Transverse colon (tissue), 4 donors: Measurements from ENCODE around the gene CDKN2C. TPM values are rescaled to one million over a fixed set of nuclear protein-coding genes. Genes with fewer than 3 reads are reported as not detected.

Experiments
- DNase-seq: peaks from one replicate; pipeline ENCODE4 v3.0.0-alpha.2; 2019
- H3K27ac ChIP-seq, 4 donors: fragments of 200-600 bp; sonication (generic); 2 replicates each; pipeline ENCODE4 v1.5.1; 2016 to 2018; ENCODE audit warnings: inconsistent platforms in 4 of 4
- H3K27me3 ChIP-seq: fragments of 200-600 bp; sonication (generic); 2 replicates; pipeline ENCODE4 v1.5.1; 2017; ENCODE audit warnings: inconsistent platforms
- H3K36me3 ChIP-seq, 4 donors: fragments of 200-600 bp; sonication (generic); 2 replicates each; pipeline ENCODE4 v1.5.1; 2017 to 2019; ENCODE audit warnings: inconsistent platforms in 4 of 4
- H3K4me1 ChIP-seq, 4 donors: fragments of 200-600 bp; sonication (generic); 2 replicates each; pipeline ENCODE4 v1.5.1; 2017 to 2020; ENCODE audit warnings: inconsistent platforms in 4 of 4
- H3K4me3 ChIP-seq, 4 donors: fragments of 200-600 bp; sonication (generic); 1 replicate in 1 of 4; 2 replicates in 3 of 4; pipeline versions ENCODE4 v1.5.1 to v1.6.1; 2017 to 2019; ENCODE audit warnings: inconsistent platforms in 4 of 4
- H3K9me3 ChIP-seq, 2 donors: fragments of 200-600 bp; sonication (generic); 2 replicates each; pipeline ENCODE4 v1.5.1; 2017 to 2019; ENCODE audit warnings: inconsistent platforms in 2 of 2
- CTCF ChIP-seq, 5 experiments: fragments of 200-600 bp in 3 of 5; fragments of 450-650 bp in 2 of 5; sonication (generic) in 3 of 5; IDR thresholded peaks; 1 replicate in 2 of 5; 2 replicates in 3 of 5; pipeline ENCODE4 v1.5.1; 2016 to 2017; ENCODE audit warnings: antibody characterized with exemption in 5 of 5, inconsistent platforms in 3 of 5, mild to moderate bottlenecking in 2 of 5, moderate library complexity in 1 of 5
- EP300 ChIP-seq: sonication (generic); formaldehyde crosslinking; IDR thresholded peaks from one replicate; pipeline ENCODE4 v1.6.1; 2017; ENCODE audit warnings: antibody characterized with exemption, low read depth
- POLR2A ChIP-seq: fragments of 450-650 bp; IDR thresholded peaks from one replicate; pipeline ENCODE4 v1.6.1; 2016; ENCODE audit warnings: antibody characterized with exemption, mild to moderate bottlenecking, moderate library complexity
- POLR2AphosphoS5 ChIP-seq, 3 donors: sonication (generic); formaldehyde crosslinking; IDR thresholded peaks; one replicate each; pipeline ENCODE4 v1.6.1; 2016; ENCODE audit warnings: antibody characterized with exemption in 3 of 3
- WGBS, 2 donors: methylation state at CpG; one replicate each; pipeline ENCODE4 v1.1.5; 2018; ENCODE audit warnings: low coverage in 1 of 2; 5-methylcytosine and 5-hydroxymethylcytosine counted together
- in situ Hi-C, 4 donors: fragments of 200-750 bp; cut with MboI; loops; one replicate each; pipeline versions ENCODE4 v1.15.0 to v1.15.1; 2017; ENCODE audit warnings: low sequenced_read_pairs in 3 of 4, low pct_ligation_motif_present in 1 of 4, low pct_unique_long_range_greater_than_20kb in 1 of 4
- intact Hi-C: fragments of 100-400 bp; cut with DNase I; formaldehyde crosslinking; loops from one replicate; pipeline ENCODE4 v1.15.1; 2023; ENCODE audit warnings: low total_unique reads
- total RNA-seq, 4 donors: library from RNA; depleted of rRNA; stranded (reverse); fragments of >200 nt; gene quantifications; one replicate each; pipeline ENCODE4 v1.1.0, GENCODE V29; 2016

Gene CDKN2C
- total RNA-seq, 4 donors from 2014 or later = 6.7 to 10.3 (median 7.4) TPM; not detected in 1

DNA sequence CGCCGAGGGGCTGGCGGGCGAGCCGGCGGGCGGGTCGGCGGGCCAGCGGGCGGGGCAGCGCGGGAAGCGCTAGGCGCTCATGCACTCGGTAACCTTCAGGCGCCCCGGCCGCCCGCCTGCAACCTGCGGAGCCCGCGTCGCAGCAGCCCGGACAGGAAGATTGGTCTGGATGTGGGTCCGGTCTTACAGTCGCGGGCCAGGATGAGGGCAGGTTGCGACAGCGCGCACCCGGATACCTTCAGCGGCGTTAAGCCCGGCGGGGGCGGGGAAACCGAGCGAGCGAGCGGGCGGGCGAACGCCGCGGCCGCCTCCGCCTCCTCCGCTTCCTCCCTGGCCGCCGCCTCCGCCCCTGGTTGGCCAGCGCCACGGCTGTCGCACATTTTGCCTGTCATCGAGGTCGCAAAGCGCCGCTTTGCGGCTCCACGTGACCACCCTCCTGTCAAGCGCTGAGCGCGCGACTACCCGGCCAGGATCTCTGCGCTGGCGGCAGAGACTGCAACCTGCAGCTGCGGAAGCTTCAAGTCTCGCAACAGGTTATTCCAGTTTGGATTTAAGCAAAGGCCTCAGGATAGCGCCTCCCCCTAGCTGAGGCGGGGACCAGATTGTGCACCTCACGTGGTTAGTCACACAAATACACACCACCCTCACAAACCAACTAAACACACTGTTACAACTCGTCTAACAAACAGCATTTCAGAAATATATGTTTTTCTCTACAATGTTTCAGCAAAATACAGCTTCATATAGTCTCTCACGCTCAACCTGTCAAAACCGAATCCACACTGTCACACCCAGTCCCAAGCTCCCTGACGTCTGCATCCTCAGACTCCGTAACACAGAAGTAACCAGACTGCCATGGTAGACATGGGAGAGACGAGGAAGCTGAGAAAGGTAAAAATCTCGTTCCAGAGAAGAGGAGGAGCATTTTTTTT lies 9.9 kb upstream of the CDKN2C start, which contains the start of gene FAF1:
FAF1 (minus strand) TSS at position 355 of the 932 bp plus-strand sequence. CDS start 456 bp downstream, outside the sequence.
- H3K4me3 ChIP-seq = peak within 1 kb of the TSS; percentile 58 to 82 (median 69)
- no peaks in the 10 kb centered on the region for H3K9me3 ChIP-seq
- DNase-seq = peak; percentile 98
- H3K27ac ChIP-seq = peak within 1 kb of the TSS; percentile 84 to 97 (median 88)
- H3K27me3 ChIP-seq = no peaks in the 10 kb centered on the region
- H3K36me3 ChIP-seq = no peaks in the 10 kb centered on the region
- 0% methylated on average over 2 to 59 of the region's 80 CpGs for WGBS, 2 donors
- TF ChIP-seq POLR2AphosphoS5 (IDR thresholded peaks at IDR 0.05) = peak; percentile 96 to 98 (median 97)
- TF ChIP-seq CTCF (IDR thresholded peaks at IDR 0.05) = peak; percentile 25 to 76 (median 33)
- TF ChIP-seq EP300 = no peak
- TF ChIP-seq POLR2A = peak; percentile 95
- intact Hi-C loops (no loop called here), in situ Hi-C loops (no loop called here)
- H3K4me1 ChIP-seq = peaks cover 9 to 31% (median 14%) of the 10 kb centered on the region in 4 donors

DNA sequence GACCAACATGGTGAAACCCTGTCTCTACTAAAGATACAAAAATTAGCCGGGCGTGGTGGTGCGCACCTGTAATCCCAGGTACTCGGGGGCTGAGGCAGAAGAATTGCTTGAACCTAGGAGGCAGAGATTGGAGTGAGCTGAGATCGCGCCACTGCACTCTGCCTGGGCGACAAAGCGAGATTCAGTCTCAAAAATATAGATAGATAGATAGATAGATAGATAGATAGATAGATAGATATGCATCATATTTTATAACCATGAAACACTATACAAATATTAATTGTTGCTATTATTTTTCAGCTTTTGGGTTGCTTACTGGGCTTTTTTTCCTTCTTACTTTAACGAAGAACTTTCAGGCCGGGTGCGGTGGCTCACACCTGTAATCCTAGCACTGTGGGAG lies 5.2 kb upstream of the CDKN2C start:
- Histone ChIP-seq H3K27ac (no peak overlapping the region), H3K4me3 (no peak overlapping the region), H3K27me3 (no peaks in the 10 kb centered on the region), H3K4me1 (peaks cover 0 to 19% (median 12%) of the 10 kb centered on the region in 4 donors), H3K9me3 (no peaks in the 10 kb centered on the region), H3K36me3 (no peaks in the 10 kb centered on the region)
- intact Hi-C loops (no loop called here), in situ Hi-C loops (no loop called here)
- no peak for DNase-seq
- WGBS, 2 donors = 89 to 97% methylated on average over 8 to 11 of the region's 11 CpGs
- TF ChIP-seq POLR2A = no peak
- TF ChIP-seq POLR2AphosphoS5 (IDR thresholded peaks at IDR 0.05) = no peak
- no peak for TF ChIP-seq CTCF (IDR thresholded peaks at IDR 0.05)
- TF ChIP-seq EP300 = no peak

GRCh38 chr1:50966991-50967390 lies 3.1 kb upstream of the CDKN2C start:
- Histone ChIP-seq H3K36me3 (no peaks in the 10 kb centered on the region), H3K4me3 (peak overlapping the region in 2 of 4 donors; percentile 92), H3K9me3 (no peaks in the 10 kb centered on the region), H3K27me3 (no peaks in the 10 kb centered on the region), H3K27ac (peak overlapping the region; percentile 97 to 99 (median 98)), H3K4me1 (peaks cover 0 to 23% (median 13%) of the 10 kb centered on the region in 4 donors)
- WGBS, 2 donors = 69 to 73% methylated on average over 3 of the region's 3 CpGs
- in situ Hi-C loops = no loop called here
- intact Hi-C loops = no loop called here
- no peak for DNase-seq
- TF ChIP-seq POLR2AphosphoS5 (IDR thresholded peaks at IDR 0.05) = no peak
- no peak for TF ChIP-seq EP300
- TF ChIP-seq CTCF (IDR thresholded peaks at IDR 0.05) = no peak
- TF ChIP-seq POLR2A = no peak

DNA sequence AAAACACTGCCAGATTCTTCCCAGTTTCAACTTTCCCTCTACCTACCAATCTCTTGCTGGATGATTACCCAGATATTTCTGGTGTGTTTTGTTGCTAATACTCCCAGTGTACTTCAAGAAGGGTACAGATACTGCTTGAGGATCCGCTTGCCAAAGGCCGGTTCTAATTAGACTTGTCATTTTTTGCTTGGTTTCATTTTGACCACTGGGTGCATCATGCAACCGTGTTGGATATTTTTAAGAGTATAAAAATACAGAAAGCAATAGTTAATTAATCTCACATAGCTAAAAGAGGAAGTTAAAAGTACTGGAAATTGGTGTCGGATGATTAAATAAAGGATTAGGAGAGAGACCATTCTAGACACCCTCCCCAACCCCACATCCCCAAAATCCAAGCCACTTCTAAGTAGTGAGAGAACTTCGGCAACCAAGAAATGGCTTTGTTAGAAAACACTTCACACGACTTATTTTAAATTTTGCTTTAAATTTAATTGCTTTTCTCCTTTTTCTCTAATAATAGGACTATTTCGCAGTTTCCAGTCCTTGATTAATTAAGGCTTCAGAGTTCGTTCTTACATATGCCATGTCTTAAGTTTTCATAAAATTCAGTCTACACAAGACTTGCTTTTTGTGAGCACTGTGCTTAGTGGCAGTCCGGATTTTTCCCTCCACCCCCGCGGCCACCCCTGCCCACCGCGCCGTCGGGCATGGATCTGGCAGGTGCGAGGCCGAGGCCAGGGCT lies 2.5 kb upstream of the CDKN2C start:
- Histone ChIP-seq H3K4me1 (peaks cover 0 to 29% (median 13%) of the 10 kb centered on the region in 4 donors), H3K27ac (peak overlapping the region; percentile 97 to 99 (median 98)), H3K27me3 (no peaks in the 10 kb centered on the region), H3K4me3 (peak overlapping the region; percentile 73 to 92 (median 92)), H3K9me3 (no peaks in the 10 kb centered on the region), H3K36me3 (no peaks in the 10 kb centered on the region)
- DNase-seq = no peak
- in situ Hi-C loops (no loop called here), intact Hi-C loops (no loop called here)
- WGBS, 2 donors = 17 to 48% methylated on average over 8 to 16 of the region's 17 CpGs
- TF ChIP-seq CTCF (IDR thresholded peaks at IDR 0.05) = peak in 1 of 5 experiments; percentile 40
- no peak for TF ChIP-seq POLR2A
- no peak for TF ChIP-seq EP300
